HG03520 (cell line): ENCODE measurements around the gene HNRNPA2B1.
"Not testable (repeated sequence)": the region's sequence is repeated elsewhere in the genome, so short reads cannot be mapped to it uniquely, and the experiment has no call there.

Experiments
- ATAC-seq: cut with Tn5 transposase; IDR thresholded peaks from one replicate; pipeline ENCODE4 v1.9.1; 2021; ENCODE audit warnings: mild to moderate bottlenecking, moderate library complexity; ENCODE audit not compliant: unreplicated experiment

Gene HNRNPA2B1

DNA sequence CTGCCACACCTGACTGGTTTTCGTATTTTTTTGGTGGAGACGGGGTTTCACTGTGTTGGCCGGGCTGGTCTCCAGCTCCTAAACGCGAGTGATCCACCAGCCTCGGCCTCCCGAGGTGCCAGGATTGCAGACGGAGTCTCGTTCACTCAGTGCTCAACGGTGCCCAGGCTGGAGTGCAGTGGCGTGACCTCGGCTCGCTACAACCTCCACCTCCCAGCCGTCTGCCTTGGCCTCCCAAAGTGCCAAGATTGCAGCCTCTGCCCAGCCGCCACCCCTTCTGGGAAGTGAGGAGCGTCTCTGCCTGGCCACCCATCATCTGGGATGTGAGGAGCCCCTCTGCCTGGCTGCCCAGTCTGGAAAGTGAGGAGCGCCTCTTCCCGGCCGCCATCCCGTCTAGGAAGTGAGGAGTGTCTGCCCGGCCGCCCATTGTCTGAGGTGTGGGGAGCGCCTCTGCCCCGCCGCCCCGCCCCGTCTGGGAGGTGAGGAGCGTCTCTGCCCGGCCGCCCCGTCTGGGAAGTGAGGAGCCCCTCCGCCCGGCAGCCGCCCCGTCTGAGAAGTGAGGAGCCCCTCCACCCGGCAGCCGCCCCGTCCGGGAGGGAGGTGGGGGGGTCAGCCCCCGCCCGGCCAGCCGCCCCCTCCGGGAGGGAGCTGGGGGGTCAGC, 52.8 kb downstream of the HNRNPA2B1 start:
- ATAC-seq = not testable (repeated sequence)

DNA sequence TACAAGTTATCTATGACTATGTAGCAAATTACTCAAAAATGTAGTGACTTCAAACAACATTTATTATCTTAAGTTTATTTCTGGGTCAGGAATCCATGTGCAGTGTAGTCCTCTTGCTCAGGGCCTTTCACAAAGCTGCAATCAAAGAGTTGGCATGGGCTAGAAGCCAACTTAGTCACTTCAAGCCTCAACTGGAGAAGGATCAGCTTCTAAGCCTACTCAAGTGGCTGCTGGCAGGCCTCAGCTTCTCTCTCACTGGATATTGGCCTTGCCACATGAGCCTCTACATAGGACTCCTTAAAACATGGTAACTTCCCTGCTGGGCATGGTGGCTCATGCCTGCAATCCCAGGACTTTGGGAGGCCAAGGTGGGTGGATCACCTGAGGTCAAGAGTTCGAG, 53.5 kb downstream of the HNRNPA2B1 start:
- no peak for ATAC-seq

DNA sequence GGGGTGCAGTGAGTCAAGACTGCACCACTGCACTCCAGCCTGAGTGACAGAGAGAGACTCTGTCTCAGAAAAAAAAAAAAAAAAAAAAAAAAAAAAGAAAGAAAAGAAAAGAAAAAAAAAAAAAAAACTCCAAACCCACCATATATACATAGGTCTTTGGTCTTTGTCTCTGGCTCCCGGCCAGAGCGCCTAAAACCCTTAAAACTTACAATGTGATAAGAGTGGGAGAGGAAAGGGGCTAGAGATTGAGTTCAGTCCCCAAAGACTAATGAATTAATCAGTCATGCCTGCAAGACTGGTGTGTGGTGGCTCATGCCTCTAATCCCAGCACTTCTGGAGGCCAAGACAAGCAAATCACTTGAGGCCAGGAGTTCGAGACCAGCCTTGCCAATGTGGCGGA, 55.3 kb downstream of the HNRNPA2B1 start:
- ATAC-seq = no peak

- ATAC-seq = no peak
Measured at GRCh38 chr7:26144184-26145080, 56.1 kb downstream of the HNRNPA2B1 start.

- no peak for ATAC-seq
Measured at GRCh38 chr7:26143298-26144048, 57.1 kb downstream of the HNRNPA2B1 start.

DNA sequence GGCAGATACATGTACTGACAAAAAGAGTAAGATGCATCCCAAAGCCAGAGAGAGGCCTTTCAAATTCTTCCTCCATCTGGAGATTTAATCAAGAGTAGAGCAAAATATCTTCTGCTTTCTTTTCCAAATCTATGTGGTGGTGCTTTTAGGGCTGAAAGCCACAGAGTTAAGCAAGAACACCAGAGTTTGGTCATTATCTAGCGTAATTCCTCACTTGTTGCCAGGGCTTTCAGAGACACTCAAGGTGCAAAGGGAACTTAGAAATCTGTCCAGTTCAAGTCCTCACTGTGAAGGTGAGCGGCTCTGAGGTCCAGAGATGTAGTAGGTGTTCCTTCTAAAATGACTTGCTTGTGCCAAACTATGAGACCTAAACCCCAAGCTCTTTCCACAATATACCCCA, 59.5 kb downstream of the HNRNPA2B1 start:
- ATAC-seq = no peak

GRCh38 chr7:26140380-26140779, 60.2 kb downstream of the HNRNPA2B1 start:
- ATAC-seq = no peak
